ENCODE results near the gene WSB2. TPM values are rescaled to one million over a fixed set of nuclear protein-coding genes. Genes with fewer than 3 reads are reported as not detected.

The WSB2 gene
- total RNA-seq, 1 donor from 2014 or later, result 100 TPM

DNA sequence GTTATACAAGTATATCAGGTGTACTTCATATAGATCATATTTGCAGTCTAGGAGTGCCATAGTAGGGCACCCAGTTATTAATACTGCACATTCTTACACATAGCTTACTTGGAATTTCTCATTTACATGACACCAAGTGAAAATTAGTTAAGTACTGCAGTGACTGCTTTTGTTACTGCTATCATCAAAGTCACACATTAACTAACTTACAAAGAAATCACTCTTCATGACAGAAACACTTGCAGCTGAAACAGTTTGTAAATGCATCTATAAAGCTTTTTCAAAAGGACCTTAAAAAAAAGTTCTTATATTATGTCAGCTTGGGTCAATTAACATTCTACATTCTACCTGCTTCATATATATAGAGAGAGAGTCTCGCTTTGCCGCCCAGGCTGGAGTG lies 62.3 kb downstream of the WSB2 start:
- DNase-seq, result no peak
- H3K27me3 ChIP-seq (ENCODE audit: low read depth), result peaks cover 18% of the 10 kb centered on the region
- no peak overlapping the region for H3K27ac ChIP-seq (replicated peaks)
- peaks cover 16% of the 10 kb centered on the region for H3K9me3 ChIP-seq (replicated peaks)
- no peak for TF ChIP-seq CTCF (IDR thresholded peaks at IDR 0.05; ENCODE audit: borderline replicate concordance)
- intact Hi-C loops (cut with micrococcal nuclease), result no loop called here
- H3K4me3 ChIP-seq, result no peak overlapping the region
- H3K36me3 ChIP-seq, result no peaks in the 10 kb centered on the region
- no peaks in the 10 kb centered on the region for H3K4me1 ChIP-seq

DNA sequence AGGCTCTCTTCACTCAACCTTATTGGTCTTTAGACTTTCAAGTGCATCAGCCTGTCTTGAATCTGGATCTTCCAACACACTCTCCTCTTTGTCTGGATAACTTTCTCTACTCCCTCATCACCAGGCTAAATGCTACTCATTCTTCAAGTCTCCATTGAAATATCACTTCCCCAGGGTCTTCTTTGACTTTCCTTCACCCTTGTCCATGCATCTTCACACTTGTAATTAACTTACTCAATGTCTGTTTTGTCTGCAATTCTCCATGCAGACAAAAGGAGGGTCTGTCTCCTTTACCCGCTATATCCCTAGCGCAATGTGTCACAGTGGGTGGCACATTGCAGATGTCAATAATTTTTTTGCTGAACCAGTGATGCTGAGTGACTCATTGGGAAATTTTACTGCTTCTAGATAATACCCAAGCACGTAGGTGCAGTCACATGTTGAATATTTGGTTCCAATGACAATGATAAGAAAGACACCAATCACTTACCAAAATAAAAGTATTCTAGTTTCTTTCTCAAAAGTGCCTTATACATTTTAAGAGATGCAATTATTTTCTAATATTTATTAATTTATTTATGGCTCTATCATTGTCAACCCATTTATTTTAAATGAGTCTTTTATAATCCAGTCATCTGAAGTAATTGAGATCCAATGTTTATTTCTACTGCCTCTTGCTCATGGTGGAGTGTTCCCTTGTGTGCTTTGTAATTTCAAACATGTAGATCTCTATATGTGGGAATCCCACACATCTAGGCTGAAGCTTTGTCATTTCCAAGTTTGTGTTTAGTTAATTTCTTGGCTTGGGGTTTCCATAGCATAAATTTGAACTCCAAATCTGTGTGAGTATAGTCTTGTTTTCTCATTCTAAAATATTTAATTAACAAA lies 66.2 kb downstream of the WSB2 start:
- no peak overlapping the region for H3K4me3 ChIP-seq
- H3K36me3 ChIP-seq, result no peaks in the 10 kb centered on the region
- no peaks in the 10 kb centered on the region for H3K4me1 ChIP-seq
- H3K27ac ChIP-seq (replicated peaks), result no peak overlapping the region
- TF ChIP-seq CTCF (IDR thresholded peaks at IDR 0.05; ENCODE audit: borderline replicate concordance), result no peak
- DNase-seq, result no peak
- intact Hi-C loops (cut with micrococcal nuclease), result no loop called here
- peaks cover 16% of the 10 kb centered on the region for H3K9me3 ChIP-seq (replicated peaks)
- peaks cover 22% of the 10 kb centered on the region for H3K27me3 ChIP-seq (ENCODE audit: low read depth)

DNA sequence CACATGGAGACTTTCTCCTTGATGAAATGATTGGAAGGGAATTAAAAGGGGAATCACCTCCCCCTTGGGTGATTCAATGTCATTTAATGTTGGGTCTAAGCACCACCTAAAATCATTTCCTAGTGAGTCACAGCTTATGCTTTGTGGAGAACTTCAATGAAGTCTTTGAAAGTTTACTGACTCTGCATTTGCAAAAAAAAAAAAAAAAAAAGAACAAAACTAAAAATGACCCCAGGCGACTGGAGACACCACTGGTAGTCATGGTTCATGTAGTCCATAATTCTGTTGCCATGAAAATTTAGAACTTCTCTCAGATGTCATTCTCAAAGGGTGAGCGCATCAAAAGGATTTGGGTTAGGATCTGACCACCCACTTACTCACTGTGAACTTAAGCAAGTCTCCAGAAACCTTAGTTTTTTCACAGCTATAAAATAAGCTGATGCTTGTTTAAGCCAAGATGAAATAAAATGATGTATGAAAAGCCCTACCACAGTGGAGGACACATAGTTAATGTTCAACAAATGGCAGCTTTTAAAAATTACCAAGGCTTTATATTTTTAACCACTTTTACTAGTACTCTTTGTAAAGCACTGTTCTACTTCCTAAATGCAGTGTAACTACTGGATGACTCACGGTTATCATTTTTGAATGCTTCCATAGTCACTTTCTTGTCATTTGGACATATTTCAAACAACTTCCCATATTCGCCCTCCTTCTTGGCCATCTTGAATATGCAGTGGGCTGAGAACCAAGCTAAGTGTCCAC lies 74.1 kb downstream of the WSB2 start:
- TF ChIP-seq CTCF (IDR thresholded peaks at IDR 0.05; ENCODE audit: borderline replicate concordance), result no peak
- H3K27ac ChIP-seq (replicated peaks), result no peak overlapping the region
- no peak for DNase-seq
- H3K27me3 ChIP-seq (ENCODE audit: low read depth), result peaks cover 39% of the 10 kb centered on the region
- intact Hi-C loops (cut with micrococcal nuclease), result no loop called here
- H3K4me1 ChIP-seq, result no peaks in the 10 kb centered on the region
- H3K4me3 ChIP-seq, result no peak overlapping the region
- no peaks in the 10 kb centered on the region for H3K36me3 ChIP-seq
- H3K9me3 ChIP-seq (replicated peaks), result peaks cover 3% of the 10 kb centered on the region

DNA sequence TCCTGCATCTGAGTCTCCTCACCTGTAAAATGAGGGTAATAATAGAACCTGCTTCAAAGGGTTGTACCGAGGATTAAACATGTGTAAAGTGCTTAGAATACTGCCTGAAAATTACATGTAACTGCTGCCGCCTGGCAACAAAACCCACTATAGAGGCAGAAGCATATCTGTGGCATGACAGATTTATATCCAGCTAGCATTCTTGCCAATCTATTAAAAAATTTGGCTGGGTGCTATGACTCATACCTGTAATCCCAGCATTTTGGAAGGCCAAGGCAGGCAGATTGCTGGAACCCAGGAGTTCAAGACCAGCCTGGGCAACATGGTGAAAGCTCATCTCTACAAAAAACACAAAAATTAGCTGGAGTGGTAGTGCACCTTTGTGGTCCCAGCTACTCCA lies 75.8 kb downstream of the WSB2 start:
- no peak for DNase-seq
- Histone ChIP-seq H3K4me1 (no peaks in the 10 kb centered on the region), H3K9me3 (replicated peaks) (peaks cover 3% of the 10 kb centered on the region), H3K27ac (replicated peaks) (no peak overlapping the region), H3K27me3 (ENCODE audit: low read depth) (peaks cover 44% of the 10 kb centered on the region), H3K36me3 (no peaks in the 10 kb centered on the region), H3K4me3 (no peak overlapping the region)
- no peak for TF ChIP-seq CTCF (IDR thresholded peaks at IDR 0.05; ENCODE audit: borderline replicate concordance)
- intact Hi-C loops (cut with micrococcal nuclease), result no loop called here

Other genes starting within 250 kb of the WSB2 start
- gene KSR2, start 92.2 kb downstream of the WSB2 start, total RNA-seq, result not detected
- gene RFC5, start 44.5 kb downstream of the WSB2 start, total RNA-seq, result 4.4 TPM
- 12.1 TPM for gene VSIG10, start 42.8 kb upstream of the WSB2 start, total RNA-seq
- 461 TPM for gene PEBP1, start 74.9 kb upstream of the WSB2 start, total RNA-seq